ENCODE results near the gene KCTD13.

Gene KCTD13

GRCh38 chr16:29892458-29892813 is 33.6 kb downstream of the KCTD13 start:
- no peak for TF ChIP-seq CTCF (IDR thresholded peaks at IDR 0.05)

- TF ChIP-seq CTCF (IDR thresholded peaks at IDR 0.05) = no peak
Measured at GRCh38 chr16:29891525-29892457, 34.2 kb downstream of the KCTD13 start.

- no peak for TF ChIP-seq CTCF (IDR thresholded peaks at IDR 0.05)
Measured at GRCh38 chr16:29883987-29884386, 42.0 kb downstream of the KCTD13 start.

- no peak for TF ChIP-seq CTCF (IDR thresholded peaks at IDR 0.05)
Measured at GRCh38 chr16:29881050-29881449, 45.0 kb downstream of the KCTD13 start.

GRCh38 chr16:29878172-29878571 is 47.9 kb downstream of the KCTD13 start:
- TF ChIP-seq CTCF (IDR thresholded peaks at IDR 0.05) = no peak

- TF ChIP-seq CTCF (IDR thresholded peaks at IDR 0.05) = no peak
Measured at GRCh38 chr16:29877266-29877961, 48.6 kb downstream of the KCTD13 start.

- no peak for TF ChIP-seq CTCF (IDR thresholded peaks at IDR 0.05)
Measured at GRCh38 chr16:29876594-29877249, 49.3 kb downstream of the KCTD13 start.
